ENCODE data around the gene ANKS1A. TPM values are rescaled to one million over a fixed set of nuclear protein-coding genes. Genes with fewer than 3 reads are reported as not detected.

The ANKS1A gene
- total and polyA plus RNA-seq, 2 experiments from 2014 or later, result 17.5 to 25.4 TPM

GRCh38 chr6:34916348-34916967 lies 27.4 kb downstream of the ANKS1A start:
- Histone ChIP-seq H3K4me1 (ENCODE audit: insufficient read depth) (no peaks in the 10 kb centered on the region), H3K9me3 (ENCODE audit: low read depth) (no peaks in the 10 kb centered on the region), H2AFZ (no peak overlapping the region), H3K4me3 (no peak overlapping the region), H3K9me2 (replicated peaks; ENCODE audit: insufficient read depth) (no peaks in the 10 kb centered on the region), H4K20me1 (ENCODE audit: insufficient read depth, poor library complexity, severe bottlenecking) (peaks cover 10% of the 10 kb centered on the region), H3K27me3 (no peaks in the 10 kb centered on the region), H3K4me2 (no peak overlapping the region), H3K36me3 (replicated peaks; ENCODE audit: insufficient read depth, low read depth) (no peaks in the 10 kb centered on the region), H3K27ac (no peak overlapping the region), H3K79me2 (peaks cover 77% of the 10 kb centered on the region)
- no peak for TF ChIP-seq CTCF (IDR thresholded peaks at IDR 0.05; ENCODE audit: poor library complexity)
- TF ChIP-seq EZH2 (IDR thresholded peaks at IDR 0.05; ENCODE audit: borderline replicate concordance), result no peak
- TF ChIP-seq EZH2phosphoT487 (IDR thresholded peaks at IDR 0.05; ENCODE audit: low read depth, severe bottlenecking, unreplicated experiment), result no peak
- WGBS (ENCODE audit: low lambda C conversion rate, missing lambda C conversion rate), result 99% methylated on average over 4 of the region's 4 CpGs
- no peak for DNase-seq (ENCODE audit: low spot score)

GRCh38 chr6:34917626-34918285 lies 28.7 kb downstream of the ANKS1A start:
- Histone ChIP-seq H3K4me1 (ENCODE audit: insufficient read depth) (no peaks in the 10 kb centered on the region), H4K20me1 (ENCODE audit: insufficient read depth, poor library complexity, severe bottlenecking) (peaks cover 6% of the 10 kb centered on the region), H3K27ac (no peak overlapping the region), H3K9me2 (replicated peaks; ENCODE audit: insufficient read depth) (no peaks in the 10 kb centered on the region), H3K4me2 (no peak overlapping the region), H2AFZ (no peak overlapping the region), H3K4me3 (no peak overlapping the region), H3K79me2 (peaks cover 64% of the 10 kb centered on the region), H3K36me3 (replicated peaks; ENCODE audit: insufficient read depth, low read depth) (no peaks in the 10 kb centered on the region), H3K9me3 (ENCODE audit: low read depth) (no peaks in the 10 kb centered on the region), H3K27me3 (no peaks in the 10 kb centered on the region)
- no peak for TF ChIP-seq EZH2phosphoT487 (IDR thresholded peaks at IDR 0.05; ENCODE audit: low read depth, severe bottlenecking, unreplicated experiment)
- no peak for TF ChIP-seq EZH2 (IDR thresholded peaks at IDR 0.05; ENCODE audit: borderline replicate concordance)
- TF ChIP-seq CTCF (IDR thresholded peaks at IDR 0.05; ENCODE audit: poor library complexity), result no peak
- DNase-seq (ENCODE audit: low spot score), result no peak
- 89% methylated on average over 6 of the region's 6 CpGs for WGBS (ENCODE audit: low lambda C conversion rate, missing lambda C conversion rate)

- Histone ChIP-seq H3K9me3 (ENCODE audit: low read depth) (no peaks in the 10 kb centered on the region), H3K79me2 (peaks cover 60% of the 10 kb centered on the region), H3K36me3 (replicated peaks; ENCODE audit: insufficient read depth, low read depth) (no peaks in the 10 kb centered on the region), H3K9me2 (replicated peaks; ENCODE audit: insufficient read depth) (no peaks in the 10 kb centered on the region), H3K27me3 (no peaks in the 10 kb centered on the region), H2AFZ (no peak overlapping the region), H3K4me2 (no peak overlapping the region), H3K4me1 (ENCODE audit: insufficient read depth) (no peaks in the 10 kb centered on the region), H3K4me3 (no peak overlapping the region), H4K20me1 (ENCODE audit: insufficient read depth, poor library complexity, severe bottlenecking) (peaks cover 6% of the 10 kb centered on the region), H3K27ac (no peak overlapping the region)
- WGBS (ENCODE audit: low lambda C conversion rate, missing lambda C conversion rate), result 100% methylated on average over 1 of the region's 1 CpG
- TF ChIP-seq CTCF (IDR thresholded peaks at IDR 0.05; ENCODE audit: poor library complexity), result no peak
- TF ChIP-seq EZH2phosphoT487 (IDR thresholded peaks at IDR 0.05; ENCODE audit: low read depth, severe bottlenecking, unreplicated experiment), result no peak
- no peak for TF ChIP-seq EZH2 (IDR thresholded peaks at IDR 0.05; ENCODE audit: borderline replicate concordance)
- DNase-seq (ENCODE audit: low spot score), result no peak
These were observed 30.6 kb downstream of the ANKS1A start for GRCh38 chr6:34919651-34920050.

All from hepatocyte (in vitro differentiated cells).